AG08396 (cell line): Measurements from ENCODE around the gene SLC23A1.
"Not testable (repeated sequence)": the region's sequence is repeated elsewhere in the genome, so short reads cannot be mapped to it uniquely, and the experiment has no call there.

ENCODE experiments used
- DNase-seq: peaks from one replicate; pipeline ENCODE4 v3.0.0; 2012; ENCODE audit warnings: low spot score, mixed read lengths

The SLC23A1 gene

DNA sequence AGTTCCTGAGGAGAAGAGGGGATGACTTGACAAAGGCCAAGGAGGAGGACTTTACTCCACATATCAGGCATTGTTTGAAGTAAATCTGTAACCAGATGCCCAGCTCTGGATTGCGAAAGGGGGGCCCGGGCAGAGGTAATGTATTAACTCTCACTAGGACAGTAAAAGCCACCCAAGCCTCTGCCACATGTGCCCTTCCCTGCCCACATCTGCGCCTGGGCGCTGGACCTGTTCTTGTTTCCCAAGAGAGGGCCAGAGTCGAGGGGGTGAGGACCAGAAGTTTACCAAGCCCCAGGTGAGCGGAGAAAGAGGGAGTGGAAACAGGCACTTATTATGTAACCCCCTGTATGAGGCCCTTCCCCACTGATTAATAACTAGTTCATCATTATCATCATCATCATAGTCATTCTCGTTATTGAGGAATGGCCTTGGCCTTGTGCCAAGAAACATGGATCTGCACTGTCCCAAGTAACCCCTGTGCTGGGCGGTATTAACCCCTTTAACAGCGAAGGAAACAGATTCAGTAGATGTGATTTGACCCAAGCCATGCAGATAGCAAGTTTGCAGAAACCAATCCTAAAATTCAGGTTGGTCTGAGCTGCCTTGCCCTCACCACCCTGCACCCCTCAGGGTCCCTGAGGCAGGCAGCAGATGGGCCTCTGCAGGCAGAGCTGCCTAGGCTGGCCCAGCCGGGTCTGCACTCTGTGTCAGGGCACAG, at the start of gene SLC23A1:
Gene SLC23A1, minus strand, starts transcription at position 23 of the 718 bp plus-strand sequence. CDS start 44 bp downstream, outside the sequence.
- DNase-seq = peak; percentile 42

DNA sequence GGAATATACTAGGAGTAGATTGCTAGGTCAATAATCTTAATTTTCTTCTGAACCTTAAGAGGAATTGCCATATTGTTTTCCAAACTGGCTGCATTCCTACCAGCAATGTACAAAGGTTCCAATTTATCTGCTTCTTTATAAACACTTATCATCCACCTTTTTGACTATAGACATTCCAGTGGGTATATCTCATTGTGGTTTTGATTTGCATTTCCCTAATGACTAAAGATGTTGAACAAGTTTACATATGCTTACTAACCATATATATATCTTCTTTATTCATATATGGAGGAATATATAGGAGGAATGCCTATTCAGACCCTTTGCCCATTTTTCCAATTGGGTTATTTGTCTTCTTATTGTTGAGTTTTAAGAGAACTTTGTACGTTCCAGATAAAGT, 48.6 kb upstream of the SLC23A1 start:
- no peak for DNase-seq

DNA sequence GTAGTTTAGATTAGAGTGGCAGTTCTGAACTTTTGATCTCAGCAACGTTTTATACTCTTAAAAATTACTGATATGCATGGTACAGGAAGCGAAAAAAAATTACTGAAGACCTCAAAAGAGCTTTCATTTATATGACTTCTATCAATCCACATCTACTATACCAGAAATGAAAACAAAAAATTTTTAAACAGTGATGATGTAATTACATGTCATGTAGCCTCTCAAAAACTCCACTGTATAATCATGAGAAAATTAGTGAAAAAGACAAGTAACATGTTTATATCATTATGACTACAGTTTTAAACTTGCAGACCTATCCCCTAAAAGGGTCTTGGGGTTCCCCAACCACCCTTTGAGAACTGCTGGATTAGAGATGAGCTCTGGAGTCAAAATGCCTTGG, 46.9 kb upstream of the SLC23A1 start:
- DNase-seq = no peak

DNA sequence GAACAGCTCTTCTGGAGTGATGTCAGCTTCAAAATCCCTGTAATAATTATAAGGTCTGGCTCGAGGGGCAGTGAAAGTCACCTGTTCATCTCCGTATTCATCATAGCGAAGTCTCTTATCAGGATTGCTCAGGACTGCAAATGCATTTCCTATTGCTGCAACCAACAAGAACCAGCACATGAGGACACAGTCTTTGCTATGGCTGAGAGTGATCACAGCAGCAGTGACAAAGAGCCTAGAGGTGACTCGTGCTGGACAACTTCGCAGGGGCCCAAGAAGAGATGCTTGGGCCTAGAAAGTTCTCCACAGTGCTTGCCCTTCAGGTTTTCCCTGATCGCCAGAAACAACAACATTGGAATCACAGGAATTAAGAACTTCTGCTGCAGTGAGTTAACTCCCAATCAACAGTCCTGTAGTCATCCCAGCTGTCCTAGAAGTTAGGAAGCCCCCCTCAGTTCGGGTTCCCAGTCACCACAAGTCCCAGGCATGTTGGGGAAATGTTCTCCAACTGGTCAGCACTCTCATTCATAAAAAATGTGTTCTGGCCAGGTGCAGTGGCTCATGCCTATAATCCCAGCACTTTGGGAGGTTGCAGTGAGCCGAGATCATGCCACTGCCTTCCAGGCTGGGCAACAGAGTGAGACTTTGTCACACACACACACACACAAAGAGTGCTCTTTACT, 43.2 kb upstream of the SLC23A1 start:
- peak; percentile 64 for DNase-seq

DNA sequence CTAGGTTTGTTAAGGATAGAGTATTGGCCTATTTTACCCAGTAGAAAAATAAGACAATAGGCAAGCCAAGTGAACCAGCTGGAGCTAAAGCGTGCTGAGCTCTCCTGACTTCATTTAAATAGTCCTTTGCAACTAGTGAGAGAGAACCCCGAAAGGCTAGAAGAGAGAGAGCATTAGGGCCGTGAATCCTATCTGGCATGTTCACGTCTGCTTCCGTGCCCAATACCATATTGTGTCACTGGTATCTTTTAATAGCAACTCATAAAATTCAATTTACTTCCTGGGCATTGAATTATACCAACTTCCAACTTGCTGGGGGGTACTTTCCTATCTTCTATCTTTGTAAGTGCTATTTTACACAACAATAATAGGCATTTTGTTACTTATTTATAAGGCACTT, 42.4 kb upstream of the SLC23A1 start:
- DNase-seq = no peak

DNA sequence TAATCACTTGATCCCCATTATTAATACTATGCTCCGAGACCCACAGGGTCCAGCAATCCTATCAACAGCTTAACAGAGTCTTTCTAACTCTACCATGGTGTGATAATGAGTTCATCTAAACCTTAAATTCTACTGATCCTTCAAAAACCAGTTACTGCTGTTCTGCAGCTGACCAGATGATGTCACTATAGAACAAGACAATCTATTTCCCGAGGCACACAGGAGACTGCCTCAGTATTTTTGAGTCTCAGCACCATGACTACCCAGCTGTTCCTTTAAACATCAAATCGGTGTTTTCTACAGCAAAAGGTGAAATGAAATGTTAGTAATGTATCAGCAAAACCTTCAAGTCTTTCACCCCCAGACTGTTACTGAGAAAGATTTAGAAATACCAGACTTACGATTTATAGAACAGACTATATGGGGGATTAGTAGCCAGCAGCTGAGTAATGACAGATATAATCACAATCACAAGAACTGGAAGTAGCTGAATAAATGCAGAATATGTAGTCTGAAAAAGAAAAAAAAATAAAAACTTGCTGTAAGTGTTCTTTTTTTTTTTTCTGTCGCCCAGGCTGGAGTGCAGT, 39.3 kb upstream of the SLC23A1 start:
- peak; percentile 73 for DNase-seq

DNA sequence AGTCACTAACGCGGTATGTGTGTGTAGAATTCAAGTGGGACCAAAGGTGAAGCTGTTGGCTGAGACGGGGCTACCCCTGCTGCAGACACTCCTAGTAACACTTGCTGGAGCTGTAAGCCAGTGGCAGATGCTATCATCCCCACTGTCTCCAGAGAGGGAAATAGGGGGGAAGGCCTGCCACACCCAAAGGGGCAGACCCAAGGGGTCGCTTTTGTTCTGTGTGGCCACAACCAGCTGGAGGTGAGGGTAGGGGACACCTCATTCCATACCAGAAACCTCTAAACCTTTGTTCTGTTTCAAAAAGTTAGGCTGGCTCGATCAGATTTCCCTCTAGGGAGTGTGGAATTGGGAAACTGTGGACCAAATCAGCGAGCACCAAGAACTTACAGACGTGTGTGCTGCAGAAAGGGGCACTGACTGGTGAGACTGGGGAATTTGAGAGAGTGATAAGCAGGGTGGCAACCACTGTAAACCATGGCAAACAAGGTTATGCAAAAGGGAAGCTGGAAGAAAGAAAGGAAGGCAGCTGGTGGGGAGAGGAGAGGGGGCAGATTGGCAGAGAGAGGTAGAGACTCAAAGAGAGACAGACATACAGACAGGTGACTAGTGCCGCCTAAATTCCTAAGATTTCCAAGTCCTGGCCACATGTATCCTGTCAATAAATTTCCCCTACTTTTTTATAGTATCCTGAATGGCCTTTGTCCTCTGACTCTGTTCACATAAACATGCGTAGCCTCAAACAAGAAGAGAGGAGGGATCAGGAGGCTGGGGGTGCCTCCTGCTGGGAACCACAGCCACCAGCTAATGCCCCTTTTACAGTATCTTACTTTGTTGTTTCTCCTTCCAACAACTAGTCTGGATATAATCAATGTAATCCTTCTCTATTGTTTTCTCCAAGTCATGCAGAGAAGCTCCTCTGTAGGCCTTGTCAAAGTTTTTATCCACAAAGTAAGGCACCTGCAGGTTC, 36.4 kb upstream of the SLC23A1 start:
- DNase-seq = no peak

DNA sequence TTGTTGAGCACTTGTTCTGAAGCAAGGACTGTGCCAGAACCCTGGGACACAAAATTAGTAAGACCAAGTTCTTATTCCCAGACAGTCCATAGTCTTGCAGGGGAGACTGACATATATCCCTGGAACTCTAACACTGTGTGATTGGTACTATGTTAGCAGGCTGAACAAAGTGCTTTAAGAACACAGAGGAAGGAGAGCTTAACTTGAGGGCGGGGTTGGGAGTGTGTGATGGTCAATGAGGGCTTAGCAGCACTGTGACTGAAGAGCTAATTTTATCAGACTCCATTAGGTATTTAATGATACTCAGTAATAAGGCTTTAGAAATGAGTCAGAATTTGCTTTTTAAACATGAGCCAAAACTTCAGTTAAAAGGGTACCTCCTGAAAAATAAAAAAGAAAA, 35.7 kb upstream of the SLC23A1 start:
- no peak for DNase-seq

DNA sequence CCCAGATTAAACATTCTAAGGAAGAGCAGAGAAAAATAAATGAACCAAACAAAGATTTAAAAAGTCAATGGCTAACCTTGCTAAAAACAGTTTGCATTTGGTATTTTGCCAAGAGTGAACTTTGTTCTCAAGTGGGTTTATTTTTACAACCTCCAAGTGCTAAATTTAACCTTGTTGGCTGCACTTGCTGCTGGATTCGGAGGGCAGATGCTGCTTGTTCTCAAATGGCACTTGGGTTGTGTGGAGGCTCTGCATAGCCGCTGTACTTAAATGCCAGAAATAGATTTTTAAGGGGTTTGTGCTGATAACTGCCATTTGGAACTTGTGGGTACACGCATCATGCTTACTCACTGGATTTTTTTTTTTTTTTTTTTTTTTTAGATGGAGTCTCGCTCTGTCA, 34.1 kb upstream of the SLC23A1 start:
- no peak for DNase-seq

DNA sequence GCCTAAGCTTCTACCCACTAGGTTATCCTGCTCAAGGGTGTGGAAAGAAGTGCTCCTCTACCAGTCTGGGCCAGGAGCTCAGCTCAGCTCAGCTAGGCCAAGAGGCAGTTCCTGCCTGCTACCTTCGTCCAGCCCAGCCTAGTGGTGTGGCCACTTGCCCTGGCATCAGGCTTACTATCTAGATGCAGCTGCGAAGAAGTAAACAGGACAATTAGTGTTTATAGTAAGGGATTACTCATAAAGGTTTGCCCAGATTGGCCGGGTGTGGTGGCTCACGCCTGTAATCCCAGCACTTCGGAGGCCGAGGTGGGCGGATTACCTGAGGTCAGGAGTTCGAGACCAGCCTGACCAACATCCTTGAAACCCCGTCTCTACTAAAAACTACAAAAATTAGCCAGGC, 33.6 kb upstream of the SLC23A1 start:
- no peak for DNase-seq

DNA sequence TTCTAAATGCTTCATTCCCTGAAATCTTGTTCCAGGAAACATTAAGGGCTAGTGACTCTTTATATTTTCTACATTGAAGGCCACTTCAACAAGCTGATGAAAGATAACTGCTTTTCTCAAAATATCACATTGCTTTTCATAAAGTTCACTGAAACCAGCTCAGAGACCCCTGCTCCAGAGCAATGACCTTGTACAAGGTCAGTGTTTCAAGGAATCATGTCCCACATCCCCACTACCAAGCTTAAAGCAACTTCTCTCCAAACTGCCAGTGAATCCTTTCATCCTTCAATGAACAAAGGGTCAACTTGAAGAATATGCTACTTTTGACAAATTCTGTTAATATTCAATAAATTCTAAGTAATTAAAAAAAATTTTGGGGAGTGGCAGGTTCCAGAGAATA, 32.8 kb upstream of the SLC23A1 start:
- DNase-seq = no peak

DNA sequence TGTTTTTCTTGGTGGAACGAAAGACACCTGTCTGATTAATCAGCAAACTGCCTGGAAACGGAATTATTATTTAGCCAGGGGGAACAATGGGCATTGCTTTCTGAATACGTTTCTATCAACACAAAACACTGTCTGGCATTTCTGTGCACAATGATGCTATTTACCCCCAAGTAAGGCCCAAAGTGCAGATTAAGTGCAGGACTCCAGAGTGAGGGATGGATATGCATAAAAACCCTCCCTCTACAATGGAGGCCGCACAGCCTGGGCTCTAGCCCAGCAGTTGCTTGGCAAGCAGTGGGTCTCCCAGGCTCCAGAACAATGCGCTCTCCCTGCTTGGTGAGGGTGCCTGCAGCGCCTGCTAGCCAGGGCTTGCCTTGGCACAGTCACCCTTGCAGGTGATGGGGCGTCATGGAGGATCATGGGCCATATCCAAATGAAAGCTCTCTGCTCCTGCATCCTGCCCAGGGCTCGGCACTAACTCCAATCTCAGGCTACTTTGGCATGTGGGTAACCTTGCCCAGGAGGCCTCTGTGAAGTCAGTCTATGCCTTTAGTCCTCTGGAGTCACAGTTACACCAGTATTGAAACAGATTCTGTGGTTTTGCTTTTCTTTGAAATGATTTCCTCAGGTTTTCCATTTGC, 32.2 kb upstream of the SLC23A1 start:
- DNase-seq = no peak

DNA sequence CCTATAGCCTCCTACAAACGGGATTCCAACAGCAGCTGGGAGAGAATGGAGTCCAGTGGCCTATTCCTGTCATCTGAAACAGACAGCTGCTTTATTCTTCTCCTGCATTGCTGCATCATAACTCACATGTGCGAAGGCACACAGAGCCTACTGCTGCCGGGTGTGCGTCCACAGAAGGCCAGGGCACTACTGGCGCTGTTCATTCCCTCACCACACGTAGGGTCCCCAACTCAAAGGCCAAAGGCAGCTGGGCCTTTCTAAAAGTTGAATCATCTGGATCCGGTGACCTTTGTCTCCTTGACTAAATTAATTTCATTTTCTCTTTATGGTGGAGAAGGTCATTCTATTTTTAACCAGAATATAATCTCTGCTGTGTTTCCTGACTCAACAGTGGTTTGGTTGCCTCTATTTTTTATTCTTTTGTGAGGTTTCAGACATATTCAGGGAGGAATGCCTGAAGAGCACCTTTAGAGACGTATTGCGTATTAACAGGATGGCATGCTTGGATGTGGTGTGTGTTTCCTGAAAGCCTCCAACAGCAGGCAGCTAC, 31.6 kb upstream of the SLC23A1 start:
- no peak for DNase-seq

DNA sequence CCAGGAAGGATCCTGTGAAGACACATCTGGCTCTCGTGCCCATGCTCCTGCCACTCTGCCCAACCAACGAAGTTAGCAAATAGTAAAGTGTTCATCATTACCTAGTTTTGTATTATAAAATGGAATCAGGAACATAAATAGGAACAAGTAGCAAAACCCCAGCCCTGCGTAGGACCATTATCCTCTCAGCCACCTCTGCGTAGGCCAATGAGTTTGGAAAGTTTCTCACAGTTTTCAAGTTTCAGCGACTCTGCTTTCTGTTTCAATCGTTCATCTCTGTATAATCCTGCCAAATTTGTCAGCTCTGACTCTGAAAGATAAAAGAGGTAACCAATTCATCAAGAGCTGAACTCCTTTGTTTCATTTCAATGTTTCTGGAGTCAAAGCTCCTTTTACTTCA, 30.9 kb upstream of the SLC23A1 start:
- DNase-seq = no peak

DNA sequence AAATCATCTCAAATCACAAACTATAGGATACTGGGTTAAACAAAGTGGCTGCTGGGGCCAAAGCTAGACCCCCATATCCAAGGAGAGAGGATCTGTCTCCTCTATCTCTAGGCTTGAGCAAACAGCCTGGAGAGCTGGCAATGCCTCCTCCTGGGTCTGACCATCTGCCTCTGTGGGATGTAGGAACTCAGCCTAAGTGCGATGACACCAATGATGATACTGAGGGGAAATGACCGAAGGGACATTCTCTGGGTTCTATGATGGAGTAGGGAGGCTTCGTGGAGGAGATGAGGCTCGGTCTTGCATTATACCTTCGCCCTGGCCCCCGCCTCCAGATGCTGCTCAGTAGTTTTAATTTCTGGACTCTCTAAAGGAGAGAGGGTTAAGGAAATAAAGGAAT, 30.1 kb upstream of the SLC23A1 start:
- no peak for DNase-seq

DNA sequence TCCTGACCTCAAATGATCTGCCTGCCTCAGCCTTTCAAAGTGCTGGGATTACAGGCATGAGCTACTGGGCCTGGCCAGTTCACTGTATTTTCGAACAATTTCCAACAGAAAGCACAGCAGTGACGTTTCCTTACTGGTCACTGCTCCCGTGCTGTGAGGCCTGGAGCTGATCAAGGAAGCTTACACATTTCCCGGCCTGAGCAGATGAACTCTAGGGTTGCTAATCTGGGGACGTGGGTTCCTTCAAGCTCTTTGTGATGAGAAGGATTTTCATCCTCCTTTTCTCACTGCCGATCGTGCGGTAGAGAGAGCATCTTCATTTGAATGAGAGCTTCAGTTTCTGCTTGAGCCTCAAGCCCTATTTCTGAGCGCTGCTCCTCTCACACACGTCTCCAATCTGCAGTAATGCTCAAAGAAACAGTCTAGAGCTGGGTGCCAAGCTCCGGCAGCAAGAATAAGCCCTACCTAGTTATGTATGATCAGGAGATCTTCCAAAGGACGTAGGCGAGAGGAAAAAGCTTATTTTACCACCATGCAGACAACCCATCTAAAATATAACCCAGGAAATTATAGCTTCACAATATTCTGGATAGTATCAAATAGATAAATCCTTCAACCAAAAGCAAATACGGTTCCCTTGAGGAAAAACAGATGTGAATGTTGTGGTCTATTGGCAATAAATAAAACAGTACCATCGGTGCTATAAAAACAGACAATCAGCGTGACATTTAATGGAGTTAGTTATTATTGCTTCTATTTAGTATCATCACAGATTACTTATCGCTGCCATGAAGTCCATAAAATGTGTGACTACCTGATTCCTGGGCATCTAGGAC, 28.1 kb upstream of the SLC23A1 start:
- DNase-seq = no peak

DNA sequence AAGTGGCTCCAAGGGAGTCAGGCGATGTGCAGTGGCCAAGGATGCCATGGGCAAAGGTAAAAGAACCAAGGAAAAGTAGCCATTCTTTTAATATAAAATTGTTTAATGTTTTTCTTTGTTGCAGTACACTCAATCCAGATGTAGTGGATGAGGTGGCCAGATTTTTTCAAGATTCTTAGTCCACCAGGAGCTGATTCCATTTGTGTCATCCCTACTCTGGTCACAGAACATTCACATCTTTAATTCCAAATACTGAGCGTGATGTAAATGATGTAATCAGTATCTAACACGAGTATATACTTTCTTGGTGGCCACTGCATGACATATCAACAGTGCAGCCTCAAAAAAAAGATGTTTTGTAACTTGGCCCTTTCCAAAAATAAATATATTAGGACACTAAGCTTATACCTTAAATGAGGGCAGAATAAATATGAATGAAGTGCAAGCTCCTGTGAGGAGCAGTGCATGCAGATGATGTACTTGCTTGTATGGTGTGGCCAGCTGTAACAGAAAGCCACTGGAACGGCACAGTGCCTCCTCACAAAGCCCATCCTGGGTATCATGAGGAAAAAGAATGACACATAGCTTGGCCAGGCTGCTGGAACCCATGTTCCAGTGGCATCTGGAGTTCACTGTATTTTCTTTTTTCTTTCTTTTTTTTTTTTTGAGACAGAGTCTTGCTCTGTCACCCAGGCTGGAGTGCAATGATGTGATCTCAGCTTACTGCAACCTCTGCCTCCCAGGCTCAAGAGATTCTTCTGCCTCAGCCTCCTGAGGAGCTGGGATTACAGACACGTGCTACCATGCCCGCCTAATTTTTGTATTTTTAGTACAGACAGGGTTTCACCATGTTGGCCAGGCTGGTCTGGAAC, 27.3 kb upstream of the SLC23A1 start:
- DNase-seq = no peak

DNA sequence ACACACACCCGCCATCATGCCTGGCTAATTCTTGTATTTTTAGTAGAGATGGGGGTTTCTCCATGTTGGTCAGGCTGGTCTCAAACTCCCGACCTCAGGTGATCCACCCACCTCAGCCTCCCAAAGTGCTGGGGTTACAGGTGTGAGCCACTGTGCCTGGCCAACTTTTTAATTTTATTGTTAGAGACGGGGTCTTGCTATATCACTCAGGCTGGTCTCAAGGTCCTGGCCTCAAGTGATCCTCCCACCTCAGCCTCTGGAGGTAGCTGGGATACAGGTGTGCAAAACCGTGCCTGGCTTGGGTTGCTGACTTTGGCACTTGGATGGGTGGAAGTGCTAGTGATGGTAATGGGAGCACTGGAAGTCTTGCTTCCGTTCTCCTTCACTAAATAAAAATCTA, 26.0 kb upstream of the SLC23A1 start:
- not testable (repeated sequence) for DNase-seq

DNA sequence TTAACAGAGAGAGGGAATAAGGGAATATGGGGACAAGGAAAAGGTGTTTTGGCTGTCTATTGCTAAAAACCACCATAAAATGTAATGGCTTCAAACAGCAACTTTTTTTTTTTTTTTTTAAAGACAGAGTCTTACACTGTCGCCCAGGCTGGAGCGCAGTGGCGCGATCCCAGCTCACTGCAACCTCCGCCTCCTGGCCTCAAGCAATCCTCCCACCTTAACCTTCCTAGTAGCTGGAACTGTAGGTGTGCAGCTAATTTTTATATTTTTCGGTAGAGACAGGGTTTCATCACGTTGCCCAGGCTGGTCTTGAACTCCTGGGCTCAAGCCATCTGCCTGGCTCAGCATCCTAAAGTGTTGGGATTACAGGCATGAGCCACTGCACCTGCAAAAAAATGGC, 25.1 kb upstream of the SLC23A1 start:
- DNase-seq = no peak

DNA sequence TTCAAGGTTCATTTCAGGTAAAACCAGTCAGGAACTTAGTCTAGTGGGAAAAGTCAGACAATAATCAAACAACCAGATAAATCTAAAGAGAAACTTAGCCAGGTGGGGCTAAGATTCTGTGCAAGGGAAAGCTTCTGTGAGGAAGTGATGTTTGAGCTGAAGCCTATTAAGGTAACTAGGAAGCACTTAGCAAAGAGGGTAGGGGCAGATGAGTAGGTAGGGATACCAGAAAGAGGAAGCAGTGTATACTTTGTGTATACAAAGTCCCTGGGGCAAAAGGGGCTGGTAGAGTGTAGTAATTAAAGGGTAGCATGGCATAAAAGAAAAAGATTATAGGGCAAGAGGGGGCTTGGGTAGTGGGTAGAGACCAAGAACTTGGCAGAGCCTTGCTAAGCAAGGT, 24.4 kb upstream of the SLC23A1 start:
- no peak for DNase-seq
